HG03159 (cell line): ENCODE results near the gene WDR59.
"Not testable (repeated sequence)": the region's sequence is repeated elsewhere in the genome, so short reads cannot be mapped to it uniquely, and the experiment has no call there.

ENCODE experiments used
- ATAC-seq: cut with Tn5 transposase; IDR thresholded peaks from one replicate; pipeline ENCODE4 v1.9.1; 2021; ENCODE audit warnings: mild to moderate bottlenecking, moderate library complexity; ENCODE audit not compliant: unreplicated experiment

Gene WDR59, protein sequence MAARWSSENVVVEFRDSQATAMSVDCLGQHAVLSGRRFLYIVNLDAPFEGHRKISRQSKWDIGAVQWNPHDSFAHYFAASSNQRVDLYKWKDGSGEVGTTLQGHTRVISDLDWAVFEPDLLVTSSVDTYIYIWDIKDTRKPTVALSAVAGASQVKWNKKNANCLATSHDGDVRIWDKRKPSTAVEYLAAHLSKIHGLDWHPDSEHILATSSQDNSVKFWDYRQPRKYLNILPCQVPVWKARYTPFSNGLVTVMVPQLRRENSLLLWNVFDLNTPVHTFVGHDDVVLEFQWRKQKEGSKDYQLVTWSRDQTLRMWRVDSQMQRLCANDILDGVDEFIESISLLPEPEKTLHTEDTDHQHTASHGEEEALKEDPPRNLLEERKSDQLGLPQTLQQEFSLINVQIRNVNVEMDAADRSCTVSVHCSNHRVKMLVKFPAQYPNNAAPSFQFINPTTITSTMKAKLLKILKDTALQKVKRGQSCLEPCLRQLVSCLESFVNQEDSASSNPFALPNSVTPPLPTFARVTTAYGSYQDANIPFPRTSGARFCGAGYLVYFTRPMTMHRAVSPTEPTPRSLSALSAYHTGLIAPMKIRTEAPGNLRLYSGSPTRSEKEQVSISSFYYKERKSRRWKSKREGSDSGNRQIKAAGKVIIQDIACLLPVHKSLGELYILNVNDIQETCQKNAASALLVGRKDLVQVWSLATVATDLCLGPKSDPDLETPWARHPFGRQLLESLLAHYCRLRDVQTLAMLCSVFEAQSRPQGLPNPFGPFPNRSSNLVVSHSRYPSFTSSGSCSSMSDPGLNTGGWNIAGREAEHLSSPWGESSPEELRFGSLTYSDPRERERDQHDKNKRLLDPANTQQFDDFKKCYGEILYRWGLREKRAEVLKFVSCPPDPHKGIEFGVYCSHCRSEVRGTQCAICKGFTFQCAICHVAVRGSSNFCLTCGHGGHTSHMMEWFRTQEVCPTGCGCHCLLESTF

GRCh38 chr16:74984529-74985296 lies at the start of gene WDR59:
Gene WDR59 (minus strand): TSS chr16:74985123. CDS start chr16:74985017, 106 bp downstream.
- peak; percentile 99 for ATAC-seq

DNA sequence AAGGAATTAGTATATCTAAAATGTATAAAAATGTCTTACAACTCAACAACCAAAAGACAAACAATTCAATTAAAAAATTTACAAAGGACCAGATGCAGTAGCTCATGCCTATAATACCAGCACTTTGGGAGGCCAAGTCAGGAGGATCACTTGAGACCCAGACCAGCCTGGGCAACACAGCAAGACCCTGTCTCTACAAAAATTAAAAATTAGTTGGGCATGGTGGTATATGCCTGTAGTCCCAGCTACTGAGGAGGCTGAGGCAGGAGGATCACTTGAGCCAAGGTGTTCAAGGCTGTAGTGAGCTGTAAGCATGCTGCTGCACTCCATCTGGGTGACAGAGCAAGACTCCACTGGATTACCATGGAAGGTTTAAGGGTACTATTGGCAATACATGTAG lies 47.7 kb upstream of the WDR59 start:
- no peak for ATAC-seq

- no peak for ATAC-seq
Measured at GRCh38 chr16:75029854-75030253, 44.9 kb upstream of the WDR59 start.

DNA sequence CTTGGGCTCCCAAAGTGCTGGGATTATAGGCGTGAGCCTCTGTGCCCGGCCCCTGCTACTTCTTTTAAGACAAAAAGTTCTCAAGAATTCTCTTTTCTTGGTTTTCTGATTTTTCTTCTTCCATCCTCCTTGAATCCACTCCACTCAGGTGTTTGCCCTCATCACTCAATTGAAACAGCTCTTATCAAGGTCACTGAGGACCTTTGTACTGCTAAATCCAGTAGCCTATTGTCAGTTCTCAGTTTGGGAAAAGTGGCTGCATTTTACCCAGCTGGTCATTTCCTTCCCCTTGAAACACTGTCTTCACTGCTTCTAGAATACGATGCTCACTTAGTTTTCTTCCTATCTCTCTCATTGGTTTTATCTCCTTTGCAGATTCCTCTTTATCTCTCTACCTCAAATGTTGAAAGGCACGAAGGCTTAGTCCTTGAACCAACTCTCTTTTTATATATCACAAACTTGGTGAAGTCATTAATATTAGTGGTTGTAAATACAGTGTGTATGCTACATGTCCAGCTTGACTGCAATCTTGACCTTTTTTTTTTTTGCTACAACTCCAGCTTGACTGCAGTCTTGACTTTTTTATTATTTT lies 43.7 kb upstream of the WDR59 start:
- ATAC-seq, result no peak

- no peak for ATAC-seq
Measured at GRCh38 chr16:75027520-75028300, 42.8 kb upstream of the WDR59 start.

- no peak for ATAC-seq
Measured at GRCh38 chr16:75026892-75027391, 42.0 kb upstream of the WDR59 start.

- ATAC-seq, result not testable (repeated sequence)
Measured at GRCh38 chr16:75026239-75026891, 41.4 kb upstream of the WDR59 start.

GRCh38 chr16:75025761-75026160 lies 40.8 kb upstream of the WDR59 start:
- ATAC-seq, result no peak

GRCh38 chr16:75024594-75024993 lies 39.7 kb upstream of the WDR59 start:
- ATAC-seq, result no peak

DNA sequence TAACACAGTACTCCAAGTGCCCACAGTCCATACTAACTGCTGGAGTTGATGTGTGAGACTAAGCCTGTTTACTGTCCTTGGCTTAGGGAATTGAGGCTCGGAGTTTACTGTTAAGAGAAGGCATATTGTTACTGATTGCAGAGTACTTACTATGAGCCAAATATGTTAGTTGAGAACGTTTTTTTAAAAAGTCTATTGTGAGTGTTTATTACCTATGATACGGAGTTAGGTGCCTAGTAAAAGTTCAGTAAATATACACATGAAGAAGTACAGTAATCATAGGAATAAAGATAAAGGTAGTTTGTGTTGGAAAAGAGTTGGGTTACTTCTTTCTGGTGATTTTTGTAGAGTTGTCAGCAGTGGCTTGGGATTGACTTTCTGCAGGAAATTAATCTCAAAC lies 39.3 kb upstream of the WDR59 start:
- no peak for ATAC-seq

DNA sequence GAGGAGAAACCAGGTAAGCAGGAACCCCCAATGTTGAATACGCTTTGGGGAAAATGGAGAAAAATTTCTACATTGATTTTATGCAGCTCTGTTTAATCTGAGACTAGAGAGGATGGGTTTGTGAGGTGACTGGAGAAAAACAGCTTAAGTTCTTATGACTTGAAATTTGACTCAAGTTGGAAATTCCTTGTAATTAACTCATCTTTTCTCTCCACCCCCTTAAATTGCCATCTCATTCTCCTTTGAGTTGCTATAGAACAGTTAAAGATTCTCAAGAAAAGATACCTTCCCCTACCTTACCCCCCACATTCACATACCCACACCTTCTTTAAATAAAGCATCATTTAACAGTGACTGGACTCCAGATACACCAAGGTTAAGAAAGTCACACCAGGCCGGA lies 38.1 kb upstream of the WDR59 start:
- ATAC-seq, result no peak

GRCh38 chr16:75022567-75022966 lies 37.6 kb upstream of the WDR59 start:
- ATAC-seq, result no peak

GRCh38 chr16:75021410-75021809 lies 36.5 kb upstream of the WDR59 start:
- no peak for ATAC-seq

DNA sequence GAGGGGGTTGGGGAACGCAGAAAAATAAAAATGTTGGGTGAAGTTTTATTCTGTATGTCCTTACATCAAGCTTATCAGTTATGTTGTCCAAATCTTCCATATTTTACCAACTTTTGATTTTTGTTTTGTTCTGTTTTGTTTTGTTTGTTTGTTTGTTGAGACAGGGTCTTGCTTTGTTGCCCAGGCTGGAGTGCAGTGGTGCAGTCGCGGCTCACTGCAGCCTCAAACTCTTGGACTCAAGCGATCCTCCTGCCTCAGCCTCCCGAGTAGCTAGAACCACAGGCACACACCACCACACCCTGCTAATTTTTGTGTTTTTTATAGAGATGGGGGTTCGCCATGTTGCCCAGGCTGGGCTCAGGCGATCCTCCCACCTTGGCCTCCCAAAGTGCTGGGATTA lies 34.7 kb upstream of the WDR59 start:
- no peak for ATAC-seq

- ATAC-seq, result no peak
Measured at GRCh38 chr16:75019007-75019406, 34.1 kb upstream of the WDR59 start.

- ATAC-seq, result no peak
Measured at GRCh38 chr16:75017670-75018525, 33.0 kb upstream of the WDR59 start.

- ATAC-seq, result not testable (repeated sequence)
Measured at GRCh38 chr16:75016451-75017081, 31.6 kb upstream of the WDR59 start.

- ATAC-seq, result no peak
Measured at GRCh38 chr16:75014318-75014717, 29.4 kb upstream of the WDR59 start.
